DOHH2 (cell line): ENCODE measurements around the gene SLC25A39.
"Not testable (repeated sequence)": the region's sequence is repeated elsewhere in the genome, so short reads cannot be mapped to it uniquely, and the experiment has no call there.

Experiments
- H3F3A ChIP-seq: fragments of 200-600 bp; sonication (generic), shearing (Covaris generic); 2 replicates; pipeline ENCODE4 v1.6.0; 2016; ENCODE audit warnings: antibody characterized with exemption, mild to moderate bottlenecking; ENCODE audit not compliant: control insufficient read depth, insufficient read depth
- H3K27ac ChIP-seq: fragments of 200-600 bp; sonication (generic); 2 replicates; pipeline ENCODE4 v1.5.1; 2014; ENCODE audit warnings: low read depth, mild to moderate bottlenecking, low read length, moderate library complexity
- H3K27me3 ChIP-seq: fragments of 200-600 bp; sonication (generic); 2 replicates; pipeline ENCODE4 v1.6.1; 2014; ENCODE audit warnings: mild to moderate bottlenecking, low read length, mixed read lengths; ENCODE audit not compliant: control insufficient read depth
- H3K36me3 ChIP-seq: fragments of 200-600 bp; sonication (generic); 2 replicates; pipeline ENCODE4 v1.6.1; 2014; ENCODE audit warnings: mild to moderate bottlenecking, low read length, moderate library complexity, mixed read lengths; ENCODE audit not compliant: control insufficient read depth
- H3K4me1 ChIP-seq: fragments of 200-600 bp; sonication (generic); 2 replicates; pipeline ENCODE4 v1.6.1; 2014; ENCODE audit warnings: mild to moderate bottlenecking, low read length, mixed read lengths; ENCODE audit not compliant: control insufficient read depth
- H3K4me2 ChIP-seq: fragments of 200-600 bp; sonication (generic); 2 replicates; pipeline ENCODE4 v1.6.0; 2014; ENCODE audit warnings: mild to moderate bottlenecking, low read length, moderate library complexity
- H3K4me3 ChIP-seq: fragments of 200-600 bp; sonication (generic); 2 replicates; pipeline ENCODE4 v1.5.1; 2014; ENCODE audit warnings: mild to moderate bottlenecking, low read length, mixed read lengths
- H3K79me2 ChIP-seq: fragments of 200-600 bp; sonication (generic); 2 replicates; pipeline ENCODE4 v1.6.1; 2014; ENCODE audit warnings: mild to moderate bottlenecking, low read length, mixed read lengths; ENCODE audit not compliant: control insufficient read depth
- H3K9me2 ChIP-seq: fragments of 200-600 bp; sonication (generic); replicated peaks from 2 replicates; pipeline ENCODE4 v1.6.1; 2014; ENCODE audit warnings: mild to moderate bottlenecking, low read length, mixed read lengths; ENCODE audit not compliant: control insufficient read depth
- H3K9me3 ChIP-seq: fragments of 200-600 bp; sonication (generic); 2 replicates; pipeline ENCODE4 v1.6.1; 2014; ENCODE audit warnings: antibody characterized with exemption, low read length, mixed read lengths; ENCODE audit not compliant: control insufficient read depth, insufficient read depth
- H4K20me1 ChIP-seq: fragments of 200-600 bp; sonication (generic); 2 replicates; pipeline ENCODE4 v1.6.0; 2014; ENCODE audit warnings: low read depth, mild to moderate bottlenecking, antibody characterized with exemption, low read length, moderate library complexity; ENCODE audit not compliant: control insufficient read depth, insufficient read depth
- CTCF ChIP-seq: fragments of 200-600 bp; sonication (generic); IDR thresholded peaks from one replicate; pipeline ENCODE4 v1.5.1; 2014; ENCODE audit warnings: antibody characterized with exemption, mild to moderate bottlenecking, low read depth, low read length; ENCODE audit not compliant: poor library complexity, severe bottlenecking
- EZH2phosphoT487 ChIP-seq: fragments of 200-600 bp; sonication (generic); IDR thresholded peaks from 2 replicates; pipeline ENCODE4 v1.6.1; 2017; ENCODE audit warnings: borderline replicate concordance, mild to moderate bottlenecking, antibody characterized with exemption, low read length, moderate library complexity, mixed read lengths

Gene SLC25A39, protein sequence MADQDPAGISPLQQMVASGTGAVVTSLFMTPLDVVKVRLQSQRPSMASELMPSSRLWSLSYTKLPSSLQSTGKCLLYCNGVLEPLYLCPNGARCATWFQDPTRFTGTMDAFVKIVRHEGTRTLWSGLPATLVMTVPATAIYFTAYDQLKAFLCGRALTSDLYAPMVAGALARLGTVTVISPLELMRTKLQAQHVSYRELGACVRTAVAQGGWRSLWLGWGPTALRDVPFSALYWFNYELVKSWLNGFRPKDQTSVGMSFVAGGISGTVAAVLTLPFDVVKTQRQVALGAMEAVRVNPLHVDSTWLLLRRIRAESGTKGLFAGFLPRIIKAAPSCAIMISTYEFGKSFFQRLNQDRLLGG

GRCh38 chr17:44324571-44325275 is at the start of gene SLC25A39:
Gene SLC25A39, minus strand, starts transcription at chr17:44324823. Its CDS starts 1,261 bp downstream, at chr17:44323562.
- TF ChIP-seq EZH2phosphoT487 (no peak), CTCF (no peak)
- H3K79me2 ChIP-seq: peaks cover 40% of the 10 kb centered on the region
- H3K36me3 ChIP-seq: peaks cover 38% of the 10 kb centered on the region

GRCh38 chr17:44372036-44372435 is 47.4 kb upstream of the SLC25A39 start:
- H4K20me1 ChIP-seq: no peaks in the 10 kb centered on the region
- H3F3A ChIP-seq: no peaks in the 10 kb centered on the region
- no peaks in the 10 kb centered on the region for H3K9me3 ChIP-seq
- no peak overlapping the region for H3K4me2 ChIP-seq
- H3K4me3 ChIP-seq: no peak overlapping the region
- TF ChIP-seq EZH2phosphoT487 (no peak), CTCF (no peak)
- H3K9me2 ChIP-seq: no peaks in the 10 kb centered on the region
- H3K27me3 ChIP-seq: peaks cover 10% of the 10 kb centered on the region
- H3K36me3 ChIP-seq: no peaks in the 10 kb centered on the region
- no peaks in the 10 kb centered on the region for H3K79me2 ChIP-seq
- H3K27ac ChIP-seq: no peak overlapping the region
- H3K4me1 ChIP-seq: no peaks in the 10 kb centered on the region

More at GRCh38 chr17:44324571-44325275, at the start of gene SLC25A39:
- H3F3A ChIP-seq: peaks cover 22% of the 10 kb centered on the region
- H3K27ac ChIP-seq: peak within 1 kb of the TSS; percentile 89
- no peaks in the 10 kb centered on the region for H3K9me2 ChIP-seq
- peak within 1 kb of the TSS; percentile 84 for H3K4me2 ChIP-seq
- peak within 1 kb of the TSS; percentile 78 for H3K4me3 ChIP-seq
- no peaks in the 10 kb centered on the region for H3K27me3 ChIP-seq
- H3K9me3 ChIP-seq: no peaks in the 10 kb centered on the region
- H4K20me1 ChIP-seq: no peaks in the 10 kb centered on the region
- peaks cover 49% of the 10 kb centered on the region for H3K4me1 ChIP-seq

DNA sequence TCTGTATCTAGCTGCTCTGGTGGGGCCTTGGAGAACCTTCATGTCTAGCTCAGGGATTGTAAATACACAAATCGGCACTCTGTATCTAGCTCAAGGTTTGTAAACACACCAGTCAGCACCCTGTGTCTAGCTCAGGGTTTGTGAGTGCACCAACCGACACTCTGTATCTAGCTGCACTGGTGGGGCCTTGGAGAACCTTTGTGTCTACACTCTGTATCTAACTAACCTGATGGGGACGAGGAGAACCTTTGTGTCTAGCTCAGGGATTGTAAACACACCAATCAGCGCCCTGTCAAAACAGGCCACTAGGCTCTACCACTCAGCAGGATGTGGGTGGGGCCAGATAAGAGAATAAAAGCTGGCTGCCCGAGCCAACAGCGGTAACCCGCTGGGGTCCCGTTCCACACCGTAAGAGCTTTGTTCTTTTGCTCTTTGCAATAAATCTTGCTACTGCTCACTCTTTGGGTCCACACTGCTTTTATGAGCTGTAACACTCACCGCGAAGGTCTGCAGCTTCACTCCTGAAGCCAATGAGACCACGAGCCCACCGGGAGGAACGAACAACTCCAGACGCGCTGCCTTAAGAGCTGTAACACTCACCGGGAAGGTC is 44.9 kb upstream of the SLC25A39 start:
- H3K79me2 ChIP-seq, H3K4me2 ChIP-seq, H4K20me1 ChIP-seq, H3K36me3 ChIP-seq, H3K9me2 ChIP-seq, H3K4me3 ChIP-seq, H3K27ac ChIP-seq, H3F3A ChIP-seq, H3K4me1 ChIP-seq, H3K9me3 ChIP-seq: not testable (repeated sequence)
- peaks cover 28% of the 10 kb centered on the region for H3K27me3 ChIP-seq

- H3K4me3 ChIP-seq, H3K79me2 ChIP-seq, H3K4me2 ChIP-seq, H3K9me3 ChIP-seq, H3K36me3 ChIP-seq, H3F3A ChIP-seq, H3K27ac ChIP-seq, H3K4me1 ChIP-seq, H3K9me2 ChIP-seq, H4K20me1 ChIP-seq: not testable (repeated sequence)
- peaks cover 28% of the 10 kb centered on the region for H3K27me3 ChIP-seq
Measured at GRCh38 chr17:44368391-44369243, 44.0 kb upstream of the SLC25A39 start.
